ENCODE results near the gene BRINP3.

DNA sequence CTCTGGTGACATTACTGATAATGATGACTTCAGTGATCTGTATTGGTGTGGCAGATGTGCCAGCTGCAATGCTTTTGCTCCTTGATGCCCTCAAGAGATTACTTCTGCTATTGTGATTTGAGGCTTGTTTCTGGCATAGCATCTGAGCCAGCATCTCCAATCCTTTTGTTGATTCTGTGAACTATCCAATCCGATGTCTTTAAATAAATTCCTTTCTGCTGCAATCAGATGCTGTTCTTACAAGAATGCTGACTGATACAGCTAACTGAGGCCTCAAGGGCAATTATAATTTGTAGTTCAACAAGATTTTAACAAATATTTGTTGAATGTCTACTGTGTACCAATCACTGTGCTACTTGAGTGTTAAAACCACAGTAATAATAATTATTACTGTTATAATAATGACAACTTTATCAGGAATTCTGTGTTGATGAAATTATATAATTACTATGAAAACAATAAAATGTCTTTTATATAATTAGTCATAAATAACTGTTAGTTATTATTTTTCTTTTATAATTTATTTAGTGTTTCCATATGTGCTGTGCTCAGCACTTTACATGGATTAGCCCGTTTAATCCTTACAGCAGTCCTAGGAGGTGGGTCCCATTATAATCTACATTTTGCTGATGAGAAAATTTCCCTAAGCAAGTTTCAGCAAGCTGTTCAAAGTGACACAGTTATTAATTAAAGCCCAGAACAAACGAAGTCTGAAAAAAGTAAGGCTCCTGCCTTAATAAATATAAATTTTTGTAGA, 308.2 kb downstream of the BRINP3 start:
- TF ChIP-seq POLR2A (IDR thresholded peaks at IDR 0.05; ENCODE audit: low read length), result no peak
- TF ChIP-seq CTCF (IDR thresholded peaks at IDR 0.05), result no peak
- no peak for TF ChIP-seq RFX5 (IDR thresholded peaks at IDR 0.05)
- TF ChIP-seq CBX2 (IDR thresholded peaks at IDR 0.05; ENCODE audit: borderline replicate concordance, low read depth), result no peak
- no peak for TF ChIP-seq RCOR1 (IDR thresholded peaks at IDR 0.05; ENCODE audit: low read depth, low read length)
- no peak for TF ChIP-seq RAD21 (conservative IDR thresholded peaks at IDR 0.05 in 1 of 2, IDR thresholded peaks at IDR 0.05 in 1 of 2)
- TF ChIP-seq GATA3 (IDR thresholded peaks at IDR 0.05; ENCODE audit: borderline replicate concordance), result peak; percentile 31; the same call in 1 of the 2 replicates
- no peak for TF ChIP-seq ZSCAN20 (CRISPR knock-in tag; IDR thresholded peaks at IDR 0.05)
- no peak for TF ChIP-seq JUN (IDR thresholded peaks at IDR 0.05)
- TF ChIP-seq, protein P1, sequence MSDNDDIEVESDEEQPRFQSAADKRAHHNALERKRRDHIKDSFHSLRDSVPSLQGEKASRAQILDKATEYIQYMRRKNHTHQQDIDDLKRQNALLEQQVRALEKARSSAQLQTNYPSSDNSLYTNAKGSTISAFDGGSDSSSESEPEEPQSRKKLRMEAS (IDR thresholded peaks at IDR 0.05), result no peak
- no peak for TF ChIP-seq HMGXB4 (CRISPR knock-in tag; IDR thresholded peaks at IDR 0.05; ENCODE audit: borderline replicate concordance)
